GM18520 (cell line): ENCODE measurements around the gene FBXL20.

Experiments
- ATAC-seq: cut with Tn5 transposase; IDR thresholded peaks from one replicate; pipeline ENCODE4 v1.9.1; 2021; ENCODE audit not compliant: unreplicated experiment

Gene FBXL20

DNA sequence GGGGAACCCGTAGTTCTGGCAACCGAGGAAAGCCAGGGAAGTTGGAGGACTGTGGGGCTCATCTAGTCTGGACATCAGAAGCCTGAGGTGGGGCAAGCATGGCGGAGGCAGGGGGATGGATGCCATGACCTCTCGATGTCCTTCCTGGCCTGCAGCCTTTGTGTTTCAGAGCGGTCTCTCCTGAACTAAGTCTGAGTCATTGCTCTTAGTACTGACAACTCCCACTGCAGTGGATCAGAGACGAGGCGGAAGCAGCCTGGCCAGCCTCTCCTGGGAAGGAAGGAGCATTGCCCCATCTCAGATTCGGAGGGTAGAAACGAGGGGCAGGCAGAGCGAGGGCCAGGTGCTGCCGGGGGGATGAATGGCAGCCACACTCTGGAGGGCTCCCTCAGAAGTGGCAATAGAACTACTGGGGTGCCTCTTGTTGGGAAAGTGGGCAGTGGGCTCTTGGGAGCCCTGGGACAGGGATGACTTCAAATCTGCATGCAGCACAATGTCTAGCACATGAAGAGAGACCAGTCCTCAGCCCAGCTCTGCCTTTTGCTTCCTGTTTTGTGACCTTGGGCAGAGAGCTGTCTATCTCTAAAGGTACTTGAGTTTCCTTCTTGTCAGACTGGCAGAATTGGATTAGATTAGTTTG is 172.0 kb downstream of the FBXL20 start:
- no peak for ATAC-seq

DNA sequence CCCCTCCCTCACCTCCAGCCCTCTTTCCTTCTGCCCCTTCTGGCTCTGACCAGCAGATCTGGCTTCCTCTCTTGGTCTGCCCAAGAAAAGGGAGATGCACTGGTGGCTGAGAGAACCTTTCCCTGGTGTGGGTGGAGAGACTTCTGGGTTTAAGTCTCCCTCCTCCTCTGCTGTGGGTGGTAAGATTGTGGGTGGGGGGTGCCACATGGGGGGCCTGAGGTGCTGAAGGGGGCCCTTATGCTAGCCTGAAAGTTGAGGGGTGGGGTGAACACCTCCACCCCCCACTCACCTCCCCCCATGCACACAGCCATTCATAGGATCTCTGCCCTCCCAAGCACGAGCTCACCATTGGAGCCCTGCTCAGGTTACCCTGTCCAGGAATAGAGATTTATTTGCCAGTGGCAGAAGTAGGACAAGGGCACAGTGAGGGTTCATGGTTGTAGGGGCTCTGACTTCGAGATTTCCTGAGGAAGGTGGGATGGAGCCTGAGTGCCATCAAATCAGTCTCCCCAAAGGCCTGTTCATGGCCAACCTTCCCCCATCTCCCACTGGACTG is 174.0 kb downstream of the FBXL20 start:
- ATAC-seq = no peak

DNA sequence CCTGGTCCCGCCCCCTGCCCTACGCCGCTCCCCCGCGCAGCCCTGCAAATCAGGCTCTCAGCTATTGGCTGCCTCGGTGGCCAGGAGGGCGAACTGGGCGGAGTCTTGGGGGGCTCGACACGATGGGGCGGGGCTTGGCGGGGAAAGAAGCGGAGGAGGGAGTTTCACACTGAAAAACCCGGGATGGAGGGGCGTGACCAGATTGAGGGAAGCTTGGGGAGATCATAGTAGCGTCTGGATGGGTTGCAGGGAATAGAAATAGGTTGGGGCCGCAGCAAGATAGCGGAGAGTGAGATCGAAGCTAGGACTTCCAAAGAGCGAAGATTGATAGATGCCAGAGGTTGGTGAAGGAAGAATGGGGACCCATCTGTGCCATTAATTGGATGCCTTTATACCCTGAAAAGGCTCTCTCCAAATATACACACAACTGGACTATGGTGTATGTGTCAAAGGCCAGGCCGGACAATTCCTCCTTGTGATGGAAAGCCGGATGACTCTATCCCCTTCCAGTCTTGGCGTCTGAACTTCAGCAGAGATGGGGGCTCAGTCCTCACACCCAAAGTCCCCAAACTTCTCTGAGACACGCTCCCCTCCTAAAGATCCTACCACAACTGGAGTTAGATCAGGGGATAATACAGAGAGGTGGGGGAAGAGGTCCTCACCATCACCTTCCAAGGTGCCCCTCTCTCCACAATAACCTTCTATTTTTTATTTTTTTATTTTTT is 175.3 kb downstream of the FBXL20 start:
- no peak for ATAC-seq

DNA sequence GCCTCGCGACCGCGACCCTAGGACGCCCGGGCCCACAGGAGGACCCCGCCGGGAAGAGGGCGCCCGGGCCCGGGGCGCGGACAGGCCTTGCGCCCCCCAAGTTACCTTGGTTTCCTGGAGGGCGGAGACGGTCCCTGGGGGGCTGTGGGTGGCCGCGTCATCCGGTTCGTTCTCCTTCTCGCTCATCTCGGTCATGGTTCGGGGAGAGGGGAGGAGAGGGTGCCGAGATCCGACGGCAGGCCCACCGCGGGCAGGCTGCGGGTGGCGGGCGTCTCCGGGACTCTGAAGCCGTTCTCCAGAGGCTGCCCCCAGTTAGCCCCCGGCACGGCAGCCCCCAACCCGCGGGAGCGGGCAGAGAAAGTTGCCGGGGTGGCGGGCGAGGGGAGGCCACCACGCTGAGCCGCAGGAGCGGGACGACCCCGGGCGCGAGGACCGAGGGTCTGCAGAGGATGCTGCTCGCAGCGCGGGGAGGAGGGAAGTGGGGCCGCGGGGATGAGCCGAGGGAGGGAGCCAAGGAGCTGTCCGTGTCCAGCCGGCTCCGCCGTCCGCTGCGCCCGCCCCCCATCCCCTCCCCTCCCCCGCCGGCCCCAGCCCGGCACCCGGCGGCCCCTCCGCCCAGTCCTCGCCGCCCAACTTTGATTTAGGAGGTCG is 176.0 kb downstream of the FBXL20 start, which contains the start of gene STAC2:
TSS of gene STAC2 (minus strand) at position 638 of the 651 bp plus-strand sequence. CDS start at position 195, 443 bp downstream.
- ATAC-seq = no peak

DNA sequence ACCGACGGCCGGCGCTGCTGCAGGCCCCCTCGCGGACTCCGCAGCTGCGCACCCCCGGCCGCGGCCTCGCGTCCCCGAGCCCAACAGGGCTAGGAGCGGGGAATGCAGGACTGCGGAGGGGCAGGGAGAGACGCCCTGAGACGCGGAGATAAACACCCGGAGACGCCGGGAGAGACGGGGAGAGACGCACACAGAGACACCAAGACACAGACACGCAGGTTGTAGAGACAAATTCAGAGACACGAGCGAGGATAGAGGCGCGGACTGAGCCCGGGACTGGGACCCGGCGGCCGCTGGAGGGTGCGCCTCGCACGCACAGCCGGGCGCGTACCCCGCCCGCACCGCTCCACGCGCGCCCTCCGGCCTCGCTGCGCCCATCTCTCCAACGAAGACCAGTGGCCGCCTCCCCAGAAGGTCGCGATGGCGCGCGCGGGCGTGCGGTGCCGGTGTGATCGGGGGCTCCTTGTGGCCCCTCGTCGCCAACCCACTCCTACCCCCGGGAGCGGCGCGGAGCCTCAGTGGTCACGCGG is 176.6 kb downstream of the FBXL20 start:
- no peak for ATAC-seq

DNA sequence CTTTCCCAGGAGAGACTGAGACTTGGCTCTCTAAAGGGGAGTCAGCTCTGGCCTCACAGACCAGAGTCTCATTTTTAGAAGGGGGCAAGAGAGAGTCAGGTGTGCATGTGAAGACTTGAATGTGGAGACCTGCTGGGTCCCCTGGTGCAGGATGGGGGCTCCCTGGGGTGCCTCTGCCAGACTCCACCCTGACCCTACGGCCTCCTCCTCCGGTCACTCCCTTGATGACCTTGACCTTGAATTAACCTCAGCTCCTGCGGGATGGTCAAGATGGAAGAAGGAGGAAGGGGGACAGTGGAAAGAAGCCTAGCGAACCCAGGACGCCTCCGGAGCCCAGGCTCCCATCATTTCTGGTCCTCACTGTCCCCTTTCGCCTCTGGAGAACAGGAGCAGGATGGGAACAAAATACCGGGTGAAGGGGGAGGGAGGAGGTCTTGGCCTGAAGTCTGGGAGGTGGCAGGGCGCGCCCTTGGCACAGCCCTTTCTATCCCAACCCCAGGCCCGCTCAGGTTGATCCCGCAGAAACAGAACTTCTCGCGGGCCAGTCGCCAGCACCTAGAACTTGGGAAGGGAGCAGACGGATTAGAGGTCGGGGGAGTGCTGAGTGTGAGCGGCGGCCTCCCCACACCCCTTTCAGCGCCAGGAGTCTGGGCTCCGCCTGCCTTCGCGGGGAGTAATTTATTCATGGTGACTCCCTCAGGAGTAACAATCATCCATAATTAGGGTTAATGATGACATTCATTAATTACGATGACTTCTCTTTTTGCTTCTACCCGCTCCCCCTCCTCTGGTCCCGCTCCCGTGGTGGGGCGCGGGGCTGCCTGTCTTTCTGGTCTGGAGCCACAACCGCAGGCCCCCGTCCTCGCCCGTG is 177.3 kb downstream of the FBXL20 start:
- no peak for ATAC-seq

DNA sequence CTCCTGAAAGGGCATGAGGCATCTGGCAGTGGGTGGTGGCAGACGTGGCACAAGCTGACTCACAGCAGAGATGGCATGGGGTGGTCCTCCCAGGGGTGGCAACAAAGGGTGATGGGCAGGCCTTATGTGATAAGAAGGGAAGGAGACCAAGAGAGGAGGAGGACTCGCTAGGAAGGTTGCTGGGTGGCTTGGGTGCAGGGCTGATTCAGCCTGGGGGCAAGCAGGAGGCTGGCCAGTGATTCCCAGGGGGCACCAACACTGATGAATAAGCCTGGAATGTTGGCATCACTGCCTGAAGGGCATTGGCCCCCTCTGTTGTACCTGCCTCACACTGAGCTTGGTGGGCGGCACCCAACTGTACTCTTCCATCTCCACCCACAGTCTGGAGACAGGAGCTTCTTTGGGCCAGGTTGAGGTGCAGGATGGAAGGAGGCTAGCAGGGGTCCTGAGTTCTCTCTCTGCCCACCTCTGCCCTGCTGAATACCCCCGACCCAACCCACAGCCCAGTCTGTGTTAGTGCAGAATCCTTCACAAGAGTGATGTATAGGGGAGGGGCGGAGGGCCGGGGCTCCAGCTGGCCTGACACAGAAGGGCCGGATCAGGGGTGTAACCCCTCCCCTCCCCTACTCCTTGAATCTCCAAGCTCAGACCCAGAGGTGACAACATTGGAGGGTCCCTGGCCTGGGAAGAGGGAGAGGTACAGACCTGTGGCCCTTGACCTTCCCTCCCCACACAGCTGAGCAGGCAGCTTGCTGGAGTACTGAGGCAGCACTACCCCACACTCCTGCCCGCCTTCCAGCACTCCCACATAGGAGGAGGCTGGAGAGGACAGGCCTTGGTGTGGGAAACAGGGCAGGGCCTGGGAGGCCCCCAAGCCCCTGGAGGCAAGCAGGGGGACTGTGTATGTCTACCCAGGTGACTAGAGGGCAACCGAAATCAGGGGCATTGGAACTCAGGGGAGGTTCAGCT is 178.3 kb downstream of the FBXL20 start:
- ATAC-seq = no peak

DNA sequence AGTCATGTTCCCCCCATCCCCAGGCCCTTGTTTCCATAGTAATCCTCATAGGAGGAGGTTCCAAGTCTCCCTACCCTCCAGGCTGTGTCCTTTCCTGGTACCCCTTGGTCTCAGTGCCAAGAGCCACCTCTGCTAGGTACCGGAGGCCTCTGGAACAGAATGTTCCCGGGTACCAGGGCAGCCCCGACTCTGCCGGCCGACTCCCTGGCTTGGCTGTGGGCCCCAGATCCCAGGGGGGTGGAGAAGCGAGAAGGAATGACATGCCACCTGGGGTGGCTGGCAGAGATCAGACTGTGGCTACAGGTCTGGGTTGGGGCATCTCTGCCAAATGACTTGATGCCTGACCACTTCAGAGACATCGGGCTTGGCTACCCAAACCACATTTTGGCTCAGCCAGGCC is 179.3 kb downstream of the FBXL20 start:
- ATAC-seq = no peak

DNA sequence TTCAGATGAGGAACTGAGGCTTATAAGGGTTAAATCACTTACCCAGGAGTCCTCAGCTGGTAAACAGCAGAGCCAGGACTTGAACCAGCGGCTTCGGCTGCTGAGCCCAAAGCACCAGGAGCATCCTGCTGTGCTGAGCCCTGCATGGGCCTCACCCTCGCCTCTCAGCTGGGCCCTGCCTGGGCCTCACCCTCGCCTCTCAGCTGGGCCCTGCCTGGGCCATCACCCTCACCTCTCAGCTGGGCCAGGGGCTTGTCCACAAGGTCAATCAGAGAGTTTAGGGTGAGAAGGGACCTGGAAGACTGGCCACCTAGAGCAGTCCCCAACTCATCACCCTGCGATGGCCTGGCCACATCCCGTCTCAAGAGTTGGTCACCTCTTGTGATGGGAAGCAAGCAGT is 179.9 kb downstream of the FBXL20 start:
- ATAC-seq = no peak

DNA sequence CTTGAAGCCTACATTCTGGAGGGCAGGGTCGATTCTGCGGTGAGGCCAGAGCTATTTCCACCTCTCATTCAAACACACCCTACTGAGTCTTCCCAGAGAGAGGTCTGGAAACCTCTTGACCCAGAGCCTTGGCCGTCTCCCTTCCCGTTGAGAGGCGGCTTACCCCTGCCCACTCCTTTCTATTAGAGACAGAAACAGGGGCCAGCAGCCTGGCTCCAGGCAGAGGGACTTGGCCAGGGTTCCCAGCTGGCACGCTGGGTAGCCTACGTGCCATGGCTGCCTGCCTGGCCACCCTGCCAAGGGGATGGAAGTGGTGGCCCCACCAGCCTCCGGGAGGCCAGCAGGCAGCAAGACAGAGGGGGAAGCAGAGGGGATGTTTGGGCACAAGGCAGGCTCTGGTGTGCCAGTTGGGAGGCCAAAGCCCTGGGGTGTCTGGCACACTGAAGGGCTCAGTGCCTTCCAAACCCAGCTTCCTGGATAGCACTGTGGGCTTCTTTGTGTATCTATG is 181.7 kb downstream of the FBXL20 start:
- no peak for ATAC-seq

DNA sequence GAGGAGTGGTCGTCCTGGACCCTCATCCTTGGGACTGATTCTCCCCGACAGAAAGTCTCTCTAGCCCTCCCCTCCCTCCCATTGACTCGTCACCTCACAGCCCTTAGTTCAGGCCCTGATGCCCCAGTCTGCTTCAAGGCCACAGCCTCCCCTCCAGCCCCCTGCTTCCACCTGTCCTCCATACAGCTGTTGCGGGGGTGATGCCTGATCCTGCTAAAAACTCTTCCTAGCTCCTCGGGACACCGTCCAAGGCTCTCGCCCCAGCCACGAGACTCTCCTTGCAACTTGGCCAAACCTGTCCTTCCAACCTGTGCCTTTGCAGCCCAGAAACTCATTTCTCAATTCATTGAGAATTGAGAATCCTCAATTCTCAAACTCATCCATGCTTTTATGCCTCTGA is 182.5 kb downstream of the FBXL20 start:
- no peak for ATAC-seq

DNA sequence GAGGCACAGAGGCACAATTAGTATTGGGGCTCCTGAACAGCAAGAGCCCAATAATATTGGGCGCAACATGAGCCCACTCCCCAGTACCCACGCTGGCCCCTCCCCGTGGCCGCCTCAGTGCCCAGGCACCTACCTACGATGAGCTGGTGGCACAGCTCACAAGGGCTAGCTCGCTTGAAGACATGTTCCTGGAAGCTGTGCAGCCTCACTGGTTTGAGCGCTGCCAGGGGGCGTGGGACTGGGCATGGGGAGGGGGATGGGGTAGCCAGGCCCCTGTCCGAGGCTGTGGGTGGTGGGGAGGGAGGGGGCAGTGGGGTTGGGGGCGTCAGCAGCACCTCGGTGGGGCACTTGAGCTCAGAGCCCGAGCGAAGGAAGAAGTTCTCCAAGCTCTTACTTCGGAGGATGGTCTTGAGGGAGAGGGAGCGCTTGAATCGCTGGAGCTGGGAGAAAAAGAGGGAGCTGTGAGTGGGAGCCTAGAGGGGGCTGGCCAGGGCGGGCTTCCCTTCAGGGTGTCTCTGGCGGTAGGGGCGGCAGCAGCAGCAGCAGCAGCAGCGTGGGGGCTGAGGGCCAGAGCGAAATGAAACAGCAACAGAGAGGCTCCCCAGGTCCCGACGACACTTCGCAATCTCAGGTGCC is 183.6 kb downstream of the FBXL20 start:
- no peak for ATAC-seq

DNA sequence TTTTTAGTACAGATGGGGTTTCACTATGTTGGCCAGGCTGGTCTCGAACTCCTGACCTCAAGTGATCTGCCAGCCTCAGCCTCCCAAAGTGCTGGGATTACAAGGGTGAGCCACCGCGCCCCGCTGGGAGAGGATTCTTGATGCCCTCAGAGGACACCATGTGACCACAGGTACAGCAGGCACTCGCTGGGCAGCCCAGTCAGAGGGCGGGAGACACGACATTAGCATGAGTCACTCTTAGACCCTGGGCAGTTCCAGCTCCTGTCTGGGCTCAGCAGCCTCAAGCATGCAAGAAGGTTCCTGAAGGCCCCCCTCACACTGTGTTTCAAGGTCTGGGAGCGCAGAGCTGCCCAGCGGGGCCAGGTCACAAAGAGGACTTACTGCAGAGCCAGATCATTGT is 187.6 kb downstream of the FBXL20 start:
- no peak for ATAC-seq

DNA sequence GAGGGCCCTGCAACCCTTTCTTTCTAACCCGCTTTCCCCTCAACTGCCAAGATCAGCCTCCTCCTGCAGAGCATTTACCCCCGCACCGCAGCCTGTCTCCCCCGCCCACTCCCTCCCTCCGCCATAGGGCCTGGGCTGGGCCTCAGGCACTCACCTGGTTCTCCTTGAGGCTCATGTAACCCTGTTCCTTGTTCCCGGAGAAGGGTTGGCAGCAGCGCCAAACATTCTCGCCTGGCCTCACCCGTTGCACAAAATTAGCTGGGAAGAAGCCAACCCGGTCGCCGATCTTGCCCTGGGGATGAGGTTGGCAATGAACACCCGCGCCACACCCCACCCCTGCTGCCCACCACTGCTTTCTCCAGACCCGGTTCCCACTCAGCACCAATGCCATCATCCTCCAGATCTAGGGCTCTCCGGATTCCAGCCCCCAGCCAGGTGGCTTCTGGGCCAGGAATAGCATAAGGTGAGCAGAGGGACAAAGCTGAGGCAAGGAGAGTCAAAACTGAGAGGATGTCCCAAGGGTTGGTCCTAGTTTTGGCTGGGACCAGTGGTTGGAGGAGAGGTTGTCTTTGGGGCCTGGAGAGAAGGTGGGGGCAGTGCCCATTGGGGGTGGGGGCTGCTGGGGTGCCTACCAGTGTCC is 188.5 kb downstream of the FBXL20 start:
- ATAC-seq = no peak

DNA sequence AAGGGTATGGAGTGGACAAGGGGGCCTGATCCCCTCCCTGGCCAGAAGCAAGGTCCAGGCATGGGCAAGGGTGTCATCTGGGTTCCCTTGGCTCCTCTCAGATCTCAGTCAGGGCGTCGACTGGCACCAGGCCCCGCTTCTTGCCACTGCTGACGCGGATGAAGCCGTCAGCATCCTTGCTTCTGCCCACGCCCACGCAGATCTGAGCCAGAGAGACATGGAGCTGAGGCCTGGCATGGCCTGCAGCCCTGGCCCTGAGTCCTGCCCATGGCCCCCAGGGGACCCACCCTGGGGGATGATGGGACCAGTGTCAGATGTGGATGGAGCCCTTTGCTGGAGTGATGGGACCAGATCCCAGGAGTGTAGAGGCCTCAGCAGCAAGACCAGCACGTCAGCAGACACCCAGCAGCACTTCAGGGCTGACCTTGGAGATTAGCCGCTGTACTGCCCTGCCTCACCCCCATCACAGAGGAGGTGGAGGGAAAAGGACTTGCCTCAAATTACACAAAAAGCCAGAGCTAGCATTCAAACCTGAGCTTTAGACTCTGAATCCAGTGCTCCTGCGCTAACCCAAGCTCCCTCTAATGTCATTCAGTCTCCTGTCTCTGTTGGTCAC is 189.1 kb downstream of the FBXL20 start:
- ATAC-seq = no peak

DNA sequence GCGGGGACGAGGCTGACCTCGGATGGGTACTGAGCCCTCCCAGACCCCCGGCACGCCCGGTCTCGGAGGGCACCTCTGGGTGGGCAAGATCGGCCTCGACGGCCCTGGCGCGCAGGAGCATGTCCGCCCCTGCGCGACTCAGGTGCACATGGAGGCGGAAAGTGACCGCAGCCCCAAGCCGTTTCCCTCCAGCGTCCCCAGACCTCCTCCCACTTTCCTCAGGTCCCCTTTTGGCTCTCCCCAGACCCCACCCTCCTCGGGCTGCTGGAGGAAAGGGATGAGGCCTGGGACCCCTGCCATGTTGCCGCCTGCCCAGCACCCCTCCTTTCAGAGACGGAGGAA is 191.4 kb downstream of the FBXL20 start:
- no peak for ATAC-seq

DNA sequence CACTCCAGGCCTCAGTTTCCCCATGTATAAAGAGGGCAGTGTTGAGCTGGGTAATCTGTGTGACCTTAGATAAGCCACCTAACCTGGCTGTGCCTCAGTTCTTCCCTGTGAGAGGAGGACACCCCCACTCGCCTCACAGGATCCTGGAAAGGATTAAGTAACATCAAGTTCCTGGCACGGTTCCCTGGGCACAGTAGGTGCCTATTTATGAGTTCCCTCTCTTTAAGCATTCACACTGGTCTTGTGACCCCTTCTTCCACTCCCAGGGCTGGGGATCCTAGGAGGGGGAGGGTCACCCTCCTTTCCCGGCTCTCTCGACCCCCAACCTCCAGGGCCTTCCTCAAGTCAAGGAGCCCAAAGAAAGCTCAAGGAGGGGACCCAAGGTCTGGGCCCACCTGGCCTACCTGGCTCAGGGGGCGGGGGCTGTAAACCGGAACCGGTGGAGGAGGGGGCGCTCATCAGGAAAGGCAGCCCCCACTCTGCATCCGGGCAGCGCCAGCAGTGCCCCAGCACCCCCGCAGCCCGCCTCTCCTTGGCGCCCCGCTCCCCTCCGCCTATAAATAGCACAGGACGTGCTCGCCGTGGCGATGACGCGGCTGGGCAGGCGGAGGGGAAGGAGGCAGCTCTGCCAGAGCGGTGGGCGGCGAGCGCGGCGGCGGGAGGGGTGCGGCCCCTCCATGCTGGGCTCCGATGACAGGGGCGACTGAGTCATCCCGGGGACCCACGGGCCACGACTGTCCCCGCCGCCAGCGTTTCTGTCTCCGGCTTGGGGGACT is 191.9 kb downstream of the FBXL20 start:
- ATAC-seq = no peak
